Measurements from ENCODE around the gene ZNF579. TPM values are rescaled to one million over a fixed set of nuclear protein-coding genes. Genes with fewer than 3 reads are reported as not detected.

ZNF579 gene
- total and polyA plus RNA-seq, 9 of the 15 experiments (the other 6 are each of a cell fraction or from before 2014, with no cell fraction given) = 0.06 to 15.9 (median 1.6) TPM

- CTCF ChIA-PET (ENCODE audit: low intra/inter-chr PET ratio) = no interaction called here
- Histone ChIP-seq H3K79me2 (ENCODE audit: control insufficient read depth, insufficient read depth, low read length) (peaks cover 8% of the 10 kb centered on the region), H3K4me3 (no peak overlapping the region), H3K4me2 (ENCODE audit: insufficient read depth, low read length) (no peak overlapping the region), H3K27ac (ENCODE audit: extremely low read depth, low read depth, low read length) (no peak overlapping the region), H2AFZ (ENCODE audit: low read depth, low read length) (no peak overlapping the region), H4K20me1 (replicated peaks; ENCODE audit: control insufficient read depth, insufficient read depth, low read length) (no peaks in the 10 kb centered on the region), H3K27me3 (ENCODE audit: control insufficient read depth in 2 of 2, insufficient read depth in 2 of 2, low read length in 2 of 2) (no peaks in the 10 kb centered on the region), H3K9me3 (replicated peaks; ENCODE audit: control insufficient read depth, insufficient read depth, low read depth, low read length) (no peaks in the 10 kb centered on the region), H3K36me3 (ENCODE audit: control insufficient read depth, insufficient read depth, low read length) (peaks cover 30% of the 10 kb centered on the region; the same call in 2 of the 3 replicates), H3K9me1 (ENCODE audit: control insufficient read depth, insufficient read depth, low read length) (no peaks in the 10 kb centered on the region), H3K4me1 (replicated peaks in 1 of 2; ENCODE audit: control insufficient read depth in 2 of 2, insufficient read depth in 2 of 2, low read length in 2 of 2) (peaks cover 0 to 5% of the 10 kb centered on the region in 2 experiments; a peak in 2 of 5 replicates), H3K9ac (ENCODE audit: insufficient read depth in 1 of 2, low read depth in 2 of 2, low read length in 2 of 2) (no peak overlapping the region)
- TF ChIP-seq ZNF668 (CRISPR knock-in tag; IDR thresholded peaks at IDR 0.05) (no peak), ZKSCAN1 (IDR thresholded peaks at IDR 0.05; ENCODE audit: low read depth, low read length) (no peak), BMI1 (IDR thresholded peaks at IDR 0.05; ENCODE audit: low read length) (no peak), TAF1 (IDR thresholded peaks at IDR 0.05; ENCODE audit: control insufficient read depth, extremely low read depth, insufficient read depth, low read length, severe bottlenecking) (no peak), MYC (IDR thresholded peaks at IDR 0.05; ENCODE audit: low read depth, low read length) (no peak), MYC (CRISPR knock-in tag; IDR thresholded peaks at IDR 0.05; ENCODE audit: borderline replicate concordance, low read depth) (no peak), MCM3 (IDR thresholded peaks at IDR 0.05) (no peak), FOSL1 (tag; conservative IDR thresholded peaks at IDR 0.05) (no peak), TGIF2 (CRISPR knock-in tag; IDR thresholded peaks at IDR 0.05) (no peak), SRF (CRISPR knock-in tag; IDR thresholded peaks at IDR 0.05) (no peak), ZNF124 (CRISPR knock-in tag; IDR thresholded peaks at IDR 0.05) (no peak), CREM (IDR thresholded peaks at IDR 0.05; ENCODE audit: low read depth) (no peak), TCF3 (CRISPR knock-in tag; IDR thresholded peaks at IDR 0.05) (no peak), ARID2 (IDR thresholded peaks at IDR 0.05) (no peak), ZSCAN32 (CRISPR knock-in tag; IDR thresholded peaks at IDR 0.05) (no peak), HNRNPH1 (optimal IDR thresholded peaks at IDR 0.05; ENCODE audit: low read depth, low read length) (no peak), TCF7 (IDR thresholded peaks at IDR 0.05; ENCODE audit: borderline replicate concordance) (no peak), ZEB2 (IDR thresholded peaks at IDR 0.05) (no peak), ETS2 (tag; IDR thresholded peaks at IDR 0.05; ENCODE audit: borderline replicate concordance, poor library complexity, severe bottlenecking) (no peak), ZNF551 (CRISPR knock-in tag; IDR thresholded peaks at IDR 0.05) (no peak), KDM2B (CRISPR knock-in tag; IDR thresholded peaks at IDR 0.05) (no peak)
- no peak for ATAC-seq
- in situ Hi-C loops (cut with MboI) = no loop called here
- 75% methylated on average over 3 of the region's 3 CpGs for WGBS (ENCODE audit: insufficient coverage, low coverage, missing lambda C conversion rate)
- no peak for DNase-seq (ENCODE audit: extremely low read depth in 1 of 4, low spot score in 3 of 4)
- BruUV-seq (replicated peaks) = no TSS peak
- intact Hi-C loops (cut with micrococcal nuclease) = no loop called here
- no peak for FAIRE-seq
- POLR2A ChIA-PET = interaction anchor here (1.1 kb wide), 1 partner anchor 12 kb away, joined by 3 read pairs; the partner anchor contains the start of gene ZNF784
Measured at GRCh38 chr19:55611983-55612645, 31.5 kb upstream of the ZNF579 start.

All from K562 (cell line).